ENCODE results near the gene RFX4.

DNA sequence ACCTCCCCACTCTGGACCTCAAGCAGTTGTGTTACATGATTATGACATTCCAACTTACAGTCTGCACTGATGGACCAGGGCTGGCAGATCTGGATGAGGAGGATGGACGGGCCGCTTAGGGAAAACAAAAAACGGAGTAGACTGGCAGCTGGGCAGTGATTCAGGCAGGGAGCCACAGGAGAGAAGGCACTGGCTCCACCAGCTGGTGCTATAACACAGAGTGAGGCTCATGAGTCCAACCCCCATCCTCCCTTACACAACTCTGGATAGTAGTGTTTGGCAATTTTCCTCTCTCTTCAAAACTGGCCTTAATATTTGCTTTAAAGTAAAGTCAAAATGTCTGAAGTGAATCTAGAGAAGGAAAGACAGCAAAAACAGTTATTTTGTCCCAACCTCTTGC lies 181.9 kb downstream of the RFX4 start:
- TF ChIP-seq, protein P1, sequence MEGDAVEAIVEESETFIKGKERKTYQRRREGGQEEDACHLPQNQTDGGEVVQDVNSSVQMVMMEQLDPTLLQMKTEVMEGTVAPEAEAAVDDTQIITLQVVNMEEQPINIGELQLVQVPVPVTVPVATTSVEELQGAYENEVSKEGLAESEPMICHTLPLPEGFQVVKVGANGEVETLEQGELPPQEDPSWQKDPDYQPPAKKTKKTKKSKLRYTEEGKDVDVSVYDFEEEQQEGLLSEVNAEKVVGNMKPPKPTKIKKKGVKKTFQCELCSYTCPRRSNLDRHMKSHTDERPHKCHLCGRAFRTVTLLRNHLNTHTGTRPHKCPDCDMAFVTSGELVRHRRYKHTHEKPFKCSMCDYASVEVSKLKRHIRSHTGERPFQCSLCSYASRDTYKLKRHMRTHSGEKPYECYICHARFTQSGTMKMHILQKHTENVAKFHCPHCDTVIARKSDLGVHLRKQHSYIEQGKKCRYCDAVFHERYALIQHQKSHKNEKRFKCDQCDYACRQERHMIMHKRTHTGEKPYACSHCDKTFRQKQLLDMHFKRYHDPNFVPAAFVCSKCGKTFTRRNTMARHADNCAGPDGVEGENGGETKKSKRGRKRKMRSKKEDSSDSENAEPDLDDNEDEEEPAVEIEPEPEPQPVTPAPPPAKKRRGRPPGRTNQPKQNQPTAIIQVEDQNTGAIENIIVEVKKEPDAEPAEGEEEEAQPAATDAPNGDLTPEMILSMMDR (conservative IDR thresholded peaks at IDR 0.05; ENCODE audit: low read length): no peak
- no peak for TF ChIP-seq EZH2phosphoT487 (IDR thresholded peaks at IDR 0.05; ENCODE audit: borderline replicate concordance, low read depth, low read length)
